PC-3 (cell line): ENCODE data around the gene CERS1. TPM values are rescaled to one million over a fixed set of nuclear protein-coding genes. Genes with fewer than 3 reads are reported as not detected.

Experiments used
- ATAC-seq: fragments of 200-7000 bp; cut with Tn5 transposase; 2 replicates; pipeline ENCODE4 v1.9.1; 2020; ENCODE audit warnings: mild to moderate bottlenecking, moderate library complexity
- BruUV-seq: library from RNA; stranded (reverse); fragments of 400-500 nt; replicated peaks from 2 replicates; lab custom pipeline; 2021; lab: Mats Ljungman, UMichigan
- CTCF ChIA-PET: fragments of 300-600 bp; sonication (Branson Sonifier 250); formaldehyde crosslinking; loops from one replicate; lab custom pipeline; 2022; ENCODE audit warnings: antibody characterized with exemption; lab: Charles Lee
- POLR2A ChIA-PET: fragments of 300-600 bp; sonication (Branson Sonifier 250); formaldehyde crosslinking; loops from one replicate; lab custom pipeline; 2022; ENCODE audit warnings: antibody characterized with exemption; ENCODE audit not compliant: unreplicated experiment; lab: Charles Lee
- DNase-seq: peaks from one replicate; pipeline ENCODE4 v3.0.0-alpha.2; 2015
- H2AFZ ChIP-seq: fragments of 300-600 bp; sonication (generic); 2 replicates; pipeline ENCODE4 v1.6.0; 2016; ENCODE audit warnings: antibody characterized with exemption, low read length
- H3F3A ChIP-seq: fragments of 300-600 bp; sonication (generic); one replicate; pipeline ENCODE4 v1.6.0; 2017; ENCODE audit warnings: antibody characterized with exemption, low read length, control low read depth, mild to moderate bottlenecking; ENCODE audit not compliant: unreplicated experiment
- H3K27ac ChIP-seq: fragments of 300-600 bp; sonication (generic); 2 replicates; pipeline ENCODE4 v1.5.1; 2016; ENCODE audit warnings: mild to moderate bottlenecking, low read length
- H3K27me3 ChIP-seq: fragments of 300-600 bp; sonication (generic); 2 replicates; pipeline ENCODE4 v1.6.1; 2016; ENCODE audit warnings: low read length, mixed read lengths
- H3K36me3 ChIP-seq: fragments of 300-600 bp; sonication (generic); 2 replicates; pipeline ENCODE4 v1.6.1; 2016; ENCODE audit warnings: low read depth, mixed run types, low read length, mixed read lengths
- H3K4me1 ChIP-seq: fragments of 300-600 bp; sonication (generic); 2 replicates; pipeline ENCODE4 v1.5.1; 2016; ENCODE audit warnings: low read length; ENCODE audit not compliant: insufficient read depth
- H3K4me2 ChIP-seq: fragments of 300-600 bp; sonication (generic); 2 replicates; pipeline ENCODE4 v1.6.0; 2016; ENCODE audit warnings: low read length
- H3K4me3 ChIP-seq: fragments of 300-600 bp; sonication (generic); 2 replicates; pipeline ENCODE4 v1.5.1; 2016; ENCODE audit warnings: mild to moderate bottlenecking, low read length, mixed read lengths
- H3K79me2 ChIP-seq: fragments of 300-600 bp; sonication (generic); 2 replicates; pipeline ENCODE4 v1.6.1; 2017; ENCODE audit warnings: low read length, mixed read lengths
- H3K9ac ChIP-seq: fragments of 300-600 bp; sonication (generic); 2 replicates; pipeline ENCODE4 v1.6.0; 2016; ENCODE audit warnings: mild to moderate bottlenecking, low read length
- H3K9me2 ChIP-seq: fragments of 300-600 bp; sonication (generic); replicated peaks from 2 replicates; pipeline ENCODE4 v1.6.1; 2016; ENCODE audit warnings: mixed run types, low read length, mixed read lengths
- H3K9me3 ChIP-seq: fragments of 300-600 bp; sonication (generic); 2 replicates; pipeline ENCODE4 v1.6.1; 2016; ENCODE audit warnings: low read length, mixed read lengths
- H4K20me1 ChIP-seq: fragments of 300-600 bp; sonication (generic); 2 replicates; pipeline ENCODE4 v1.6.1; 2016; ENCODE audit warnings: low read length, mixed read lengths
- CTCF ChIP-seq: fragments of 300-600 bp; sonication (generic); conservative IDR thresholded peaks from 2 replicates; pipeline ENCODE4 v1.5.1; 2017; ENCODE audit warnings: antibody characterized with exemption, low read depth, mild to moderate bottlenecking, low read length
- EZH2 ChIP-seq: fragments of 300-600 bp; sonication (generic); IDR thresholded peaks from one replicate; pipeline ENCODE4 v1.6.1; 2017; ENCODE audit warnings: antibody characterized with exemption, mild to moderate bottlenecking, low read length; ENCODE audit not compliant: unreplicated experiment
- EZH2phosphoT487 ChIP-seq: fragments of 300-600 bp; sonication (generic); IDR thresholded peaks from 2 replicates; pipeline ENCODE4 v1.6.1; 2018; ENCODE audit warnings: mild to moderate bottlenecking, antibody characterized with exemption, low read length, borderline replicate concordance
- intact Hi-C: fragments of 100-400 bp; cut with micrococcal nuclease; formaldehyde crosslinking; loops from 2 replicates; pipeline ENCODE4 v1.9.0; 2023
- total RNA-seq: library from RNA; depleted of rRNA; stranded (reverse); fragments of >200 nt; gene quantifications from 2 replicates; pipeline ENCODE4 v1.2.3, GENCODE V29; 2014

The CERS1 gene
- total RNA-seq, 1 experiment from 2014 or later: 0.95 TPM

DNA sequence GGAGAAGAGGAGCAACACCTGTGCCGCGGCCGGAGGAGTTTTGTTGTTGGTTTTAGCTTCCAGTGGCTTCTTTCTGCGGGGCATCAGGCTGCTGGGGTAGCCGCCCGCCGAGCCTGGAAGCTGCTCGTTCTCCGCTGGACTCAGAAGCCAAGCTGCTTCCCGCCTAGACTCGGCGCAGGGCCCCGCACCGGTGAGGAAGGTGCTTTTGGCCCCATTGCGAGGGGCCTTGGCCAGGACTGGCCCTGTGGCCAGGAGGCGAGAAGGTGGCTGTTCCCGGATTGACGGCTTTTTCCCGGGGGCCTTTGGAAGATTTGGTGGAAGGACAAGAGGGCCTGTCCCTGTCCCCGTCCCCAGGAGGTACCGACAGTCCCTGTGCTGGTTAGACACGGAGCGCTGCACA lies 28.8 kb downstream of the CERS1 start:
- peaks cover 3% of the 10 kb centered on the region; the same call in 1 of the 2 replicates for H4K20me1 ChIP-seq
- ATAC-seq (no peak), DNase-seq (no peak)
- no TSS peak for BruUV-seq
- TF ChIP-seq CTCF: no peak
- no peak for TF ChIP-seq EZH2
- no peak for TF ChIP-seq EZH2phosphoT487
- H3K27ac ChIP-seq: no peak overlapping the region
- no peaks in the 10 kb centered on the region for H3K4me1 ChIP-seq
- POLR2A ChIA-PET: no interaction called here
- H2AFZ ChIP-seq: no peak overlapping the region
- H3K9ac ChIP-seq: no peak overlapping the region
- CTCF ChIA-PET: no interaction called here
- no peak overlapping the region for H3K4me3 ChIP-seq
- no peaks in the 10 kb centered on the region for H3K27me3 ChIP-seq
- intact Hi-C loops: no loop called here
- no peaks in the 10 kb centered on the region for H3F3A ChIP-seq
- no peaks in the 10 kb centered on the region for H3K9me2 ChIP-seq
- no peaks in the 10 kb centered on the region for H3K9me3 ChIP-seq
- H3K79me2 ChIP-seq: no peaks in the 10 kb centered on the region
- no peak overlapping the region for H3K4me2 ChIP-seq
- H3K36me3 ChIP-seq: peaks cover 33% of the 10 kb centered on the region

GRCh38 chr19:18866800-18867123 lies 29.2 kb downstream of the CERS1 start:
- intact Hi-C loops: no loop called here
- CTCF ChIA-PET: no interaction called here
- POLR2A ChIA-PET: no interaction called here
- H3K4me3 ChIP-seq: no peak overlapping the region
- H3K9me2 ChIP-seq: no peaks in the 10 kb centered on the region
- H3K79me2 ChIP-seq: no peaks in the 10 kb centered on the region
- no peaks in the 10 kb centered on the region for H3K27me3 ChIP-seq
- H3F3A ChIP-seq: no peaks in the 10 kb centered on the region
- H2AFZ ChIP-seq: no peak overlapping the region
- H3K36me3 ChIP-seq: peaks cover 37% of the 10 kb centered on the region
- TF ChIP-seq CTCF: peak; percentile 47
- no peak for TF ChIP-seq EZH2
- no peak for TF ChIP-seq EZH2phosphoT487
- BruUV-seq: no TSS peak
- DNase-seq (no peak), ATAC-seq (no peak)
- no peak overlapping the region for H3K9ac ChIP-seq
- H3K4me1 ChIP-seq: no peaks in the 10 kb centered on the region
- H3K27ac ChIP-seq: no peak overlapping the region
- H4K20me1 ChIP-seq: peaks cover 3% of the 10 kb centered on the region; the same call in 1 of the 2 replicates
- no peak overlapping the region for H3K4me2 ChIP-seq
- H3K9me3 ChIP-seq: no peaks in the 10 kb centered on the region

DNA sequence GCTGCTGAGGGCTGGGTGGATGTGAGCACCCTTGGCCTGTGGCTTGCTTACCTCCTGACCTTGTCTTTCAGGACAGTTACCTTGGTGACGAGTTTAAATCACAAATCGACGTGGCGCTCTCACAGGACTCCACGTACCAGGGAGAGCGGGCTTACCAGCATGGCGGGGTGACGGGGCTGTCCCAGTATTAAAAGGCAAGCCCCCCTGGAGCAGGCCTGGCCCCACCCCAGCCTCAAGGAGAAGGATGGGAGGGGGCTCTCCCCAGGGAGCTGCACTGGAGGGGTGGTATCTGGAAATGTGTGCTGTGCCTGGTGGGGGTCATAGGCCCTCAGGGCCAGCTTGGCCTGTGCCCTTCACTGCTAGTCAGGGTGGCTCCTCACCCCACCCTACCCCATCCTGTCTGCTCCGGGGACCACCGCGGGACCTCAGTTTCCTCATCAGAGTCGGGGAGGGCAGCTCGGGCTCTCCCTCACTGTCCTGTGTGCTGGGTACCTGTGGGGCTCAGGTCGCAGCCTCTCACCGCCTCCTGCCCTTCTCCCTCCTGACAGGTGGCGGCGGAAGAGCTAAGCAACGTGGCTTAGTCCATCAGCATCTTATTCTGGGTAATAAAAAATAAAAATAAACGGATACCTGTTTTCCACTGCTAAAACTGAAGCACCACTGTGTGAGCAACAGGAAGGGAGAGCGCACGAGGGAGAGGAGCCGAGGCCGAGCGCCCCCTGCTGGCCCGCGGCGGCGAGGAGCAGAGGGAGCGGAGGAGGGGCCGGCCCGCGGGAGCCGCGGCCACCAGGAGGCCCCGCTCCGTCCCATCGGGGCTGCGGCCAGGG lies 29.8 kb downstream of the CERS1 start:
- Histone ChIP-seq H3F3A (no peaks in the 10 kb centered on the region), H3K27me3 (no peaks in the 10 kb centered on the region), H3K4me2 (no peak overlapping the region), H3K79me2 (no peaks in the 10 kb centered on the region), H3K4me3 (no peak overlapping the region), H3K9me3 (no peaks in the 10 kb centered on the region), H3K4me1 (no peaks in the 10 kb centered on the region), H3K9ac (no peak overlapping the region), H3K9me2 (no peaks in the 10 kb centered on the region), H4K20me1 (peaks cover 3% of the 10 kb centered on the region; the same call in 1 of the 2 replicates), H2AFZ (no peak overlapping the region), H3K27ac (no peak overlapping the region), H3K36me3 (peaks cover 40% of the 10 kb centered on the region)
- ATAC-seq (peak; percentile 96), DNase-seq (peak; percentile 77)
- POLR2A ChIA-PET: no interaction called here
- intact Hi-C loops: no loop called here
- TF ChIP-seq EZH2: no peak
- TF ChIP-seq CTCF: peak; percentile 99
- TF ChIP-seq EZH2phosphoT487: no peak
- CTCF ChIA-PET: no interaction called here
- BruUV-seq: no TSS peak
